ENCODE measurements around the gene IL3. TPM values are rescaled to one million over a fixed set of nuclear protein-coding genes. Genes with fewer than 3 reads are reported as not detected.

IL3 gene
- total RNA-seq, 1 experiment from 2014 or later: not detected

GRCh38 chr5:132019857-132020555 is 40.4 kb upstream of the IL3 start (continued):
- TF ChIP-seq ZNF281 (CRISPR knock-in tag; IDR thresholded peaks at IDR 0.05) (no peak), ARID4B (CRISPR knock-in tag; IDR thresholded peaks at IDR 0.05; ENCODE audit: borderline replicate concordance) (no peak), USF1 (CRISPR knock-in tag; IDR thresholded peaks at IDR 0.05) (no peak), PRDM15 (CRISPR knock-in tag; IDR thresholded peaks at IDR 0.05) (no peak)

- CTCF ChIA-PET: interaction anchor here (1.3 kb wide), 1 partner anchor 9 kb away, joined by 3 read pairs; the partner anchor contains the start of gene ACSL6
- Mint-ChIP-seq H3K9me3 (no peaks in the 10 kb centered on the region), H3K4me1 (peaks cover 8% of the 10 kb centered on the region; the same call in 1 of the 2 replicates), H3K4me3 (no peak overlapping the region), H3K27ac (no peak overlapping the region), H3K36me3 (no peaks in the 10 kb centered on the region), H3K27me3 (ENCODE audit: low read depth) (no peaks in the 10 kb centered on the region)
- POLR2A ChIA-PET: interaction anchor here (0.6 kb wide), 1 partner anchor 273 kb away, joined by 4 read pairs; no protein-coding TSS in a partner anchor
- DNase-seq (ENCODE audit: low spot score) (no peak), ATAC-seq (no peak)
- TF ChIP-seq SMAD3 (CRISPR knock-in tag; IDR thresholded peaks at IDR 0.05; ENCODE audit: borderline replicate concordance) (no peak), ATF2 (CRISPR knock-in tag; IDR thresholded peaks at IDR 0.05; ENCODE audit: borderline replicate concordance, low read depth) (no peak), ZNF423 (CRISPR knock-in tag; IDR thresholded peaks at IDR 0.05) (no peak), MAX (CRISPR knock-in tag; IDR thresholded peaks at IDR 0.05) (no peak), ATF6 (CRISPR knock-in tag; IDR thresholded peaks at IDR 0.05) (no peak), EMX1 (CRISPR knock-in tag; IDR thresholded peaks at IDR 0.05) (no peak), CDX4 (CRISPR knock-in tag; IDR thresholded peaks at IDR 0.05; ENCODE audit: borderline replicate concordance) (no peak), JUN (CRISPR knock-in tag; IDR thresholded peaks at IDR 0.05) (no peak), ATF1 (CRISPR knock-in tag; IDR thresholded peaks at IDR 0.05) (no peak), TP53 (CRISPR knock-in tag; IDR thresholded peaks at IDR 0.05) (no peak), SMAD4 (CRISPR knock-in tag; IDR thresholded peaks at IDR 0.05) (no peak), SP1 (CRISPR knock-in tag; conservative IDR thresholded peaks at IDR 0.05) (no peak), NFE2L1 (CRISPR knock-in tag; IDR thresholded peaks at IDR 0.05) (no peak)
These were observed 39.7 kb upstream of the IL3 start for GRCh38 chr5:132020568-132021339.

Measured in WTC11 (cell line).